Adrenal gland (tissue), 12 donors: ENCODE measurements around the gene KIF5A. TPM values are rescaled to one million over a fixed set of nuclear protein-coding genes. Genes with fewer than 3 reads are reported as not detected.

Experiments used
- DNase-seq, 7 donors: peaks; one replicate each; pipeline ENCODE4 v3.0.0-alpha.2; 2019 to 2020
- H3K27ac ChIP-seq, 5 donors: fragments of 200-600 bp; sonication (generic) in 4 of 5; 1 replicate in 3 of 5; 2 replicates in 2 of 5; pipeline versions ENCODE4 v1.5.1 to v1.8.0; 2016 to 2020; ENCODE audit warnings: mild to moderate bottlenecking in 1 of 5
- H3K27me3 ChIP-seq: fragments of 200-600 bp; 2 replicates; pipeline ENCODE4 v1.8.0; 2021
- H3K36me3 ChIP-seq, 2 donors: fragments of 200-600 bp; replicated peaks in 1 of 2; 1 replicate in 1 of 2; 2 replicates in 1 of 2; pipeline versions ENCODE4 v1.5.1 to v1.8.0; 2018 to 2022
- H3K4me1 ChIP-seq, 2 donors: fragments of 200-600 bp; replicated peaks in 1 of 2; 1 replicate in 1 of 2; 2 replicates in 1 of 2; pipeline versions ENCODE4 v1.5.1 to v1.8.0; 2018 to 2021
- H3K4me3 ChIP-seq, 4 donors: fragments of 200-600 bp; sonication (generic) in 3 of 4; one replicate each; pipeline ENCODE4 v1.5.1; 2016 to 2018
- H3K9me3 ChIP-seq, 3 donors: fragments of 200-600 bp; sonication (generic) in 1 of 3; replicated peaks in 1 of 3; 1 replicate in 2 of 3; 2 replicates in 1 of 3; pipeline versions ENCODE4 v1.5.1 to v1.8.0; 2016 to 2021
- CTCF ChIP-seq, 6 experiments: fragments of 450-650 bp in 4 of 6; fragments of 200-600 bp in 2 of 6; sonication (generic) in 1 of 6; IDR thresholded peaks; 1 replicate in 5 of 6; 2 replicates in 1 of 6; pipeline versions ENCODE4 v1.5.1 to v1.8.0; 2016 to 2021; ENCODE audit warnings: antibody characterized with exemption in 6 of 6, mild to moderate bottlenecking in 2 of 6, moderate library complexity in 1 of 6
- POLR2A ChIP-seq, 2 donors: fragments of 450-650 bp; IDR thresholded peaks; one replicate each; pipeline ENCODE4 v1.6.1; 2017; ENCODE audit warnings: antibody characterized with exemption in 2 of 2, mild to moderate bottlenecking in 2 of 2, moderate library complexity in 1 of 2
- whole genome bisulfite sequencing, 4 donors: extraction: QIAGEN DNeasy Blood & Tissue Kit in 2 of 4; methylation state at CpG; one replicate each; pipeline versions ENCODE4 v1.1.5 to v1.1.7; 2013 to 2017; 5-methylcytosine and 5-hydroxymethylcytosine counted together
- intact Hi-C, 2 donors: fragments of 100-400 bp; cut with DNase I; formaldehyde crosslinking; loops; one replicate each; pipeline versions ENCODE4 v1.14.1 to v1.15.0; 2022 to 2023
- polyA plus RNA-seq, 3 donors: library from polyadenylated mRNA; stranded (reverse); fragments of 200-250 nt in 2 of 3; fragments of 350-450 nt in 1 of 3; fragmentation: Illumina TruSeq in 1 of 3; extraction: RNeasy Lipid Tissue Mini Kit (QIAGEN cat#74804) in 1 of 3; gene quantifications; one replicate each; pipeline ENCODE4 v1.2.3, GENCODE V29; 2013 to 2014
- total RNA-seq, 9 donors: library from RNA; depleted of rRNA in 4 of 9; stranded (reverse); fragments of >200 nt in 4 of 9; fragments of 120-200 nt in 1 of 9; fragmentation: NEBNext Ultra II Directional in 1 of 9; extraction: Animal tissue kit (Norgen Biotek cat#: 25700) in 1 of 9; gene quantifications; one replicate each; pipeline versions ENCODE4 v1.1.0 to v1.2.4, GENCODE V29; 2013 to 2023
- donor health status: healthy with polysubstance abuse.
- donor health status: Bipolar disorder and iron deficiency.
- donor health status: DM: yes; HTN: yes; CAD: no.
- donor health status: DM: no; HTN: no; CAD: no.
- donor health status: DM: no; HTN: no; CAD: no.
- donor health status: DM: yes; HTN: yes; CAD: no.

The KIF5A gene
- total and polyA plus RNA-seq, 12 donors = 0.32 to 7.6 (median 2.1) TPM; not detected in 1

- Histone ChIP-seq H3K4me3 (no peak overlapping the region), H3K27ac (no peak overlapping the region), H3K9me3 (no peaks in the 10 kb centered on the region), H3K36me3 (no peaks in the 10 kb centered on the region), H3K27me3 (peaks cover 63% of the 10 kb centered on the region), H3K4me1 (peaks cover 6 to 22% of the 10 kb centered on the region in 2 donors)
- 73 to 83% (median 81%) methylated on average over 8 of the region's 8 CpGs for WGBS, 4 donors
- peak in 1 of 7 donors; percentile 7 for DNase-seq
- intact Hi-C loops = no loop called here
- no peak for TF ChIP-seq CTCF (IDR thresholded peaks at IDR 0.05)
- no peak for TF ChIP-seq POLR2A (IDR thresholded peaks at IDR 0.05)
These were observed 74.8 kb downstream of the KIF5A start for GRCh38 chr12:57624441-57625220.

- 70 to 77% (median 72%) methylated on average over 12 of the region's 12 CpGs for WGBS, 4 donors
- H3K36me3 ChIP-seq = no peaks in the 10 kb centered on the region
- no peak overlapping the region for H3K4me3 ChIP-seq
- no peaks in the 10 kb centered on the region for H3K9me3 ChIP-seq
- intact Hi-C loops = no loop called here
- peaks cover 6 to 22% of the 10 kb centered on the region in 2 donors for H3K4me1 ChIP-seq
- no peak for DNase-seq
- peaks cover 55% of the 10 kb centered on the region for H3K27me3 ChIP-seq
- TF ChIP-seq POLR2A (IDR thresholded peaks at IDR 0.05) (no peak), CTCF (IDR thresholded peaks at IDR 0.05) (no peak)
- no peak overlapping the region for H3K27ac ChIP-seq
These were observed 75.6 kb downstream of the KIF5A start for GRCh38 chr12:57625261-57626032.

- Histone ChIP-seq H3K36me3 (no peaks in the 10 kb centered on the region), H3K4me3 (no peak overlapping the region), H3K27me3 (peaks cover 52% of the 10 kb centered on the region), H3K27ac (no peak overlapping the region), H3K9me3 (no peaks in the 10 kb centered on the region), H3K4me1 (peaks cover 4 to 14% of the 10 kb centered on the region in 2 donors)
- DNase-seq = peak in 2 of 7 donors; percentile 4 to 45
- TF ChIP-seq CTCF (IDR thresholded peaks at IDR 0.05) = no peak
- no peak for TF ChIP-seq POLR2A (IDR thresholded peaks at IDR 0.05)
- intact Hi-C loops = no loop called here
- 38 to 54% (median 41%) methylated on average over 6 to 13 of the region's 13 CpGs for WGBS, 4 donors
These were observed 76.5 kb downstream of the KIF5A start for GRCh38 chr12:57626111-57626920.
